Hippocampal formation (tissue), 2 donors: Measurements from ENCODE around the gene ALDH1A1.

Experiments
- DNase-seq, 2 donors: peaks; one replicate each; lab custom pipeline; 2025; lab: John Stamatoyannopoulos, UW

ALDH1A1 gene

GRCh38 chr9:72952914-72953313, at the start of gene ALDH1A1:
TSS of gene ALDH1A1 (minus strand) at chr9:72953053. CDS start at chr9:72953000, 53 bp downstream.
- DNase-seq, result no peak

GRCh38 chr9:73001860-73002259, 49.0 kb upstream of the ALDH1A1 start:
- DNase-seq, result no peak

- no peak for DNase-seq
Measured at GRCh38 chr9:72998363-72998762, 45.5 kb upstream of the ALDH1A1 start.

GRCh38 chr9:72997387-72997995, 44.6 kb upstream of the ALDH1A1 start:
- DNase-seq, result no peak

GRCh38 chr9:72996684-72997314, 43.9 kb upstream of the ALDH1A1 start:
- no peak for DNase-seq

GRCh38 chr9:72996114-72996513, 43.3 kb upstream of the ALDH1A1 start:
- no peak for DNase-seq

GRCh38 chr9:72995131-72996024, 42.5 kb upstream of the ALDH1A1 start:
- no peak for DNase-seq

GRCh38 chr9:72991772-72992171, 38.9 kb upstream of the ALDH1A1 start:
- DNase-seq, result no peak

GRCh38 chr9:72990397-72991182, 37.7 kb upstream of the ALDH1A1 start:
- DNase-seq, result no peak

GRCh38 chr9:72986522-72987116, 33.8 kb upstream of the ALDH1A1 start:
- no peak for DNase-seq

GRCh38 chr9:72985746-72986145, 32.9 kb upstream of the ALDH1A1 start:
- DNase-seq, result no peak

- DNase-seq, result no peak
Measured at GRCh38 chr9:72984991-72985390, 32.1 kb upstream of the ALDH1A1 start.

- DNase-seq, result no peak
Measured at GRCh38 chr9:72984226-72984947, 31.5 kb upstream of the ALDH1A1 start.

GRCh38 chr9:72983512-72984225, 30.8 kb upstream of the ALDH1A1 start:
- no peak for DNase-seq

GRCh38 chr9:72983056-72983455, 30.2 kb upstream of the ALDH1A1 start:
- no peak for DNase-seq

GRCh38 chr9:72982146-72982799, 29.4 kb upstream of the ALDH1A1 start:
- DNase-seq, result no peak

GRCh38 chr9:72981433-72981832, 28.6 kb upstream of the ALDH1A1 start:
- no peak for DNase-seq

GRCh38 chr9:72980600-72981265, 27.9 kb upstream of the ALDH1A1 start:
- DNase-seq, result no peak

- no peak for DNase-seq
Measured at GRCh38 chr9:72980183-72980582, 27.3 kb upstream of the ALDH1A1 start.
